ENCODE results near the gene NDUFA8.

Gene NDUFA8

GRCh38 chr9:122193651-122194050, 34.1 kb upstream of the NDUFA8 start:
- ChIA-PET CTCF (interaction anchor here (0.7 kb wide), 1 partner anchor 560 kb away, joined by 3 read pairs; no protein-coding TSS in a partner anchor), POLR2A (ENCODE audit: low non-redundant PET) (no interaction called here)
- no peak for TF ChIP-seq CTCF (conservative IDR thresholded peaks at IDR 0.05; ENCODE audit: low read depth)
- no peak for DNase-seq (ENCODE audit: low spot score)
- H3K27ac ChIP-seq: no peak overlapping the region

GRCh38 chr9:122192914-122193525, 33.4 kb upstream of the NDUFA8 start:
- ChIA-PET POLR2A (ENCODE audit: low non-redundant PET) (no interaction called here), CTCF (interaction anchor here (0.7 kb wide), 2 partner anchors 561 to 647 kb away, joined by 3 read pairs; no protein-coding TSS in a partner anchor)
- no peak for TF ChIP-seq CTCF (conservative IDR thresholded peaks at IDR 0.05; ENCODE audit: low read depth)
- DNase-seq (ENCODE audit: low spot score): no peak
- H3K27ac ChIP-seq: no peak overlapping the region

GRCh38 chr9:122192261-122192875, 32.8 kb upstream of the NDUFA8 start:
- ChIA-PET POLR2A (ENCODE audit: low non-redundant PET) (no interaction called here), CTCF (interaction anchor here (0.7 kb wide), 1 partner anchor 646 kb away, joined by 3 read pairs; no protein-coding TSS in a partner anchor)
- H3K27ac ChIP-seq: no peak overlapping the region
- no peak for TF ChIP-seq CTCF (conservative IDR thresholded peaks at IDR 0.05; ENCODE audit: low read depth)
- no peak for DNase-seq (ENCODE audit: low spot score)

- CTCF ChIA-PET: interaction anchor here (0.7 kb wide), 1 partner anchor 72 kb away, joined by 3 read pairs; no protein-coding TSS in a partner anchor
- POLR2A ChIA-PET (ENCODE audit: low non-redundant PET): no interaction called here
- H3K27ac ChIP-seq: no peak overlapping the region
- TF ChIP-seq CTCF (conservative IDR thresholded peaks at IDR 0.05; ENCODE audit: low read depth): no peak
- no peak for DNase-seq (ENCODE audit: low spot score)
Measured at GRCh38 chr9:122191584-122191983, 32.0 kb upstream of the NDUFA8 start.

GRCh38 chr9:122190597-122191381, 31.2 kb upstream of the NDUFA8 start:
- no peak overlapping the region for H3K27ac ChIP-seq
- ChIA-PET CTCF (interaction anchor here (0.7 kb wide), 1 partner anchor 71 kb away, joined by 3 read pairs; no protein-coding TSS in a partner anchor), POLR2A (ENCODE audit: low non-redundant PET) (no interaction called here)
- DNase-seq (ENCODE audit: low spot score): no peak
- TF ChIP-seq CTCF (conservative IDR thresholded peaks at IDR 0.05; ENCODE audit: low read depth): no peak

GRCh38 chr9:122188369-122188768, 28.8 kb upstream of the NDUFA8 start:
- H3K27ac ChIP-seq: no peak overlapping the region
- DNase-seq (ENCODE audit: low spot score): no peak
- ChIA-PET POLR2A (ENCODE audit: low non-redundant PET) (no interaction called here), CTCF (no interaction called here)
- TF ChIP-seq CTCF (conservative IDR thresholded peaks at IDR 0.05; ENCODE audit: low read depth): no peak

Measured in RWPE1 (cell line).